Neural cell (in vitro differentiated cells): ENCODE measurements around the gene MYL7. TPM values are rescaled to one million over a fixed set of nuclear protein-coding genes. Genes with fewer than 3 reads are reported as not detected.

Experiments
- H2AFZ ChIP-seq: fragments of 200-600, 300-800 bp; sonication (generic), shearing (Covaris generic); 2 replicates; pipeline ENCODE4 v1.6.0; 2014; ENCODE audit warnings: low read depth, mild to moderate bottlenecking, antibody characterized with exemption, low read length, moderate library complexity
- H3F3A ChIP-seq: fragments of 200-600 bp; shearing (Covaris generic); 2 replicates; pipeline ENCODE4 v1.6.1; 2016; ENCODE audit warnings: mild to moderate bottlenecking, moderate library complexity, mixed read lengths, antibody characterized with exemption, low read length; ENCODE audit not compliant: insufficient read depth, poor library complexity, severe bottlenecking
- H3K27ac ChIP-seq: fragments of 200-600, 300-800 bp; sonication (generic), shearing (Covaris generic); 2 replicates; pipeline ENCODE4 v1.5.1; 2014; ENCODE audit warnings: mild to moderate bottlenecking, low read length, moderate library complexity
- H3K27me3 ChIP-seq: fragments of 300-800, 200-600 bp; sonication (generic), shearing (Covaris generic); 2 replicates; pipeline ENCODE4 v1.6.0; 2014; ENCODE audit warnings: mild to moderate bottlenecking, low read depth, low read length, moderate library complexity; ENCODE audit not compliant: insufficient read depth
- H3K36me3 ChIP-seq: fragments of 300-800, 200-600 bp; sonication (generic), shearing (Covaris generic); 2 replicates; pipeline ENCODE4 v1.5.1; 2014; ENCODE audit warnings: mild to moderate bottlenecking, antibody characterized with exemption, low read length, moderate library complexity; ENCODE audit not compliant: insufficient read depth
- H3K4me2 ChIP-seq: fragments of 300-800, 200-600 bp; sonication (generic), shearing (Covaris generic); 2 replicates; pipeline ENCODE4 v1.6.0; 2014; ENCODE audit warnings: mild to moderate bottlenecking, low read length
- H3K4me3 ChIP-seq: fragments of 300-800, 200-600 bp; sonication (generic), shearing (Covaris generic); 2 replicates; pipeline ENCODE4 v1.5.1; 2014; ENCODE audit warnings: mild to moderate bottlenecking, low read length, moderate library complexity
- H3K79me2 ChIP-seq: fragments of 200-600 bp; shearing (Covaris generic); replicated peaks from 2 replicates; pipeline ENCODE4 v1.6.0; 2014; ENCODE audit warnings: mild to moderate bottlenecking, low read length, moderate library complexity; ENCODE audit not compliant: insufficient read depth
- H3K9ac ChIP-seq: fragments of 300-800, 200-600 bp; sonication (generic), shearing (Covaris generic); 2 replicates; pipeline ENCODE4 v1.6.1; 2016; ENCODE audit warnings: mild to moderate bottlenecking, low read length, mixed read lengths
- H3K9me2 ChIP-seq: fragments of 200-600 bp; shearing (Covaris generic); 2 replicates; pipeline ENCODE4 v1.6.1; 2016; ENCODE audit warnings: mild to moderate bottlenecking, low read length, mixed read lengths; ENCODE audit not compliant: insufficient read depth
- H3K9me3 ChIP-seq: fragments of 200-600, 300-800 bp; sonication (generic), shearing (Covaris generic); 2 replicates; pipeline ENCODE4 v1.6.1; 2016; ENCODE audit warnings: mild to moderate bottlenecking, mixed run types, low read length, moderate library complexity, mixed read lengths
- H4K20me1 ChIP-seq: fragments of 200-600 bp; shearing (Covaris generic); 2 replicates; pipeline ENCODE4 v1.6.1; 2016; ENCODE audit warnings: mild to moderate bottlenecking, mixed run types; ENCODE audit not compliant: insufficient read depth
- EP300 ChIP-seq: fragments of 450-650 bp; conservative IDR thresholded peaks from 2 replicates; pipeline ENCODE4 v1.6.1; 2014; ENCODE audit warnings: antibody characterized with exemption, mild to moderate bottlenecking, moderate library complexity; ENCODE audit not compliant: poor library complexity, severe bottlenecking
- EZH2 ChIP-seq: fragments of 200-600, 300-800 bp; shearing (Covaris generic), sonication (generic); IDR thresholded peaks from 2 replicates; pipeline ENCODE4 v1.6.1; 2014; ENCODE audit warnings: antibody characterized with exemption, low read length, borderline replicate concordance, mild to moderate bottlenecking; ENCODE audit not compliant: insufficient read depth, poor library complexity, severe bottlenecking
- MXI1 ChIP-seq: fragments of 450-650 bp; conservative IDR thresholded peaks from 2 replicates; pipeline ENCODE4 v1.6.1; 2014; ENCODE audit warnings: antibody characterized with exemption, mild to moderate bottlenecking; ENCODE audit not compliant: poor library complexity, severe bottlenecking
- POLR2AphosphoS5 ChIP-seq: IDR thresholded peaks from 2 replicates; pipeline ENCODE4 v1.6.1; 2012
- RAD21 ChIP-seq: fragments of 450-650 bp; conservative IDR thresholded peaks from 2 replicates; pipeline ENCODE4 v1.6.1; 2014; ENCODE audit warnings: antibody characterized with exemption, mild to moderate bottlenecking, moderate library complexity
- REST ChIP-seq: IDR thresholded peaks from 2 replicates; pipeline ENCODE4 v1.6.1; 2012; ENCODE audit warnings: borderline replicate concordance
- SMC3 ChIP-seq: fragments of 450-650 bp; conservative IDR thresholded peaks from 2 replicates; pipeline ENCODE4 v1.6.1; 2014; ENCODE audit warnings: antibody characterized with exemption, mild to moderate bottlenecking, moderate library complexity; ENCODE audit not compliant: poor library complexity
- TAF1 ChIP-seq: IDR thresholded peaks from 2 replicates; pipeline ENCODE4 v1.6.1; 2012; ENCODE audit warnings: low read depth
- polyA plus RNA-seq: library from polyadenylated mRNA; depleted of rRNA; stranded (reverse); fragments of >200 nt; gene quantifications from 2 replicates; pipeline ENCODE4 v1.2.3, GENCODE V29; 2014
- TF ChIP-seq, protein P1 (sequence below): fragments of 450-650 bp; IDR thresholded peaks from 2 replicates; pipeline ENCODE4 v1.5.1; 2014; ENCODE audit warnings: antibody characterized with exemption, mild to moderate bottlenecking, moderate library complexity; ENCODE audit not compliant: poor library complexity, severe bottlenecking

The MYL7 gene
- polyA plus RNA-seq, 1 donor from 2014 or later, result 0.76 TPM

DNA sequence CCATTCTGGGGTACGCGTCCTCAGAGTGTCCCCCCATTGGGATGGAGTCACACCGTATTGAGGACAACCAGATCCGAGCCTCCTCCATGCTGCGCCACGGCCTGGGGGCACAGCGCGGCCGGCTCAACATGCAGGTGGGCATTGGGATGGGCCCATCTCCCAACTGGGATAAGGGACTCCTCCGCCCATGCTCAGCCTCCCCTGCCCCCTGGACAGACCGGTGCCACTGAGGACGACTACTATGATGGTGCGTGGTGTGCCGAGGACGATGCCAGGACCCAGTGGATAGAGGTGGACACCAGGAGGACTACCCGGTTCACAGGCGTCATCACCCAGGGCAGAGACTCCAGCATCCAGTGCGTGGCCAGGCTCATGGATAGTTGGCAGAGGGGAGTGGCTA lies 31.1 kb downstream of the MYL7 start:
- H2AFZ ChIP-seq, result no peak overlapping the region
- no peaks in the 10 kb centered on the region for H3F3A ChIP-seq
- H3K79me2 ChIP-seq, result no peaks in the 10 kb centered on the region
- H4K20me1 ChIP-seq, result no peaks in the 10 kb centered on the region
- TF ChIP-seq TAF1 (no peak), REST (no peak), EZH2 (no peak), MXI1 (no peak), SMC3 (no peak), EP300 (no peak), POLR2AphosphoS5 (no peak), RAD21 (no peak)
- TF ChIP-seq, protein P1, sequence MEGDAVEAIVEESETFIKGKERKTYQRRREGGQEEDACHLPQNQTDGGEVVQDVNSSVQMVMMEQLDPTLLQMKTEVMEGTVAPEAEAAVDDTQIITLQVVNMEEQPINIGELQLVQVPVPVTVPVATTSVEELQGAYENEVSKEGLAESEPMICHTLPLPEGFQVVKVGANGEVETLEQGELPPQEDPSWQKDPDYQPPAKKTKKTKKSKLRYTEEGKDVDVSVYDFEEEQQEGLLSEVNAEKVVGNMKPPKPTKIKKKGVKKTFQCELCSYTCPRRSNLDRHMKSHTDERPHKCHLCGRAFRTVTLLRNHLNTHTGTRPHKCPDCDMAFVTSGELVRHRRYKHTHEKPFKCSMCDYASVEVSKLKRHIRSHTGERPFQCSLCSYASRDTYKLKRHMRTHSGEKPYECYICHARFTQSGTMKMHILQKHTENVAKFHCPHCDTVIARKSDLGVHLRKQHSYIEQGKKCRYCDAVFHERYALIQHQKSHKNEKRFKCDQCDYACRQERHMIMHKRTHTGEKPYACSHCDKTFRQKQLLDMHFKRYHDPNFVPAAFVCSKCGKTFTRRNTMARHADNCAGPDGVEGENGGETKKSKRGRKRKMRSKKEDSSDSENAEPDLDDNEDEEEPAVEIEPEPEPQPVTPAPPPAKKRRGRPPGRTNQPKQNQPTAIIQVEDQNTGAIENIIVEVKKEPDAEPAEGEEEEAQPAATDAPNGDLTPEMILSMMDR, result no peak
- no peak overlapping the region for H3K4me3 ChIP-seq
- H3K27me3 ChIP-seq, result peaks cover 2% of the 10 kb centered on the region
- H3K4me2 ChIP-seq, result no peak overlapping the region
- no peak overlapping the region for H3K27ac ChIP-seq
- no peaks in the 10 kb centered on the region for H3K9me3 ChIP-seq
- no peaks in the 10 kb centered on the region for H3K36me3 ChIP-seq
- no peak overlapping the region for H3K9ac ChIP-seq
- no peaks in the 10 kb centered on the region for H3K9me2 ChIP-seq

DNA sequence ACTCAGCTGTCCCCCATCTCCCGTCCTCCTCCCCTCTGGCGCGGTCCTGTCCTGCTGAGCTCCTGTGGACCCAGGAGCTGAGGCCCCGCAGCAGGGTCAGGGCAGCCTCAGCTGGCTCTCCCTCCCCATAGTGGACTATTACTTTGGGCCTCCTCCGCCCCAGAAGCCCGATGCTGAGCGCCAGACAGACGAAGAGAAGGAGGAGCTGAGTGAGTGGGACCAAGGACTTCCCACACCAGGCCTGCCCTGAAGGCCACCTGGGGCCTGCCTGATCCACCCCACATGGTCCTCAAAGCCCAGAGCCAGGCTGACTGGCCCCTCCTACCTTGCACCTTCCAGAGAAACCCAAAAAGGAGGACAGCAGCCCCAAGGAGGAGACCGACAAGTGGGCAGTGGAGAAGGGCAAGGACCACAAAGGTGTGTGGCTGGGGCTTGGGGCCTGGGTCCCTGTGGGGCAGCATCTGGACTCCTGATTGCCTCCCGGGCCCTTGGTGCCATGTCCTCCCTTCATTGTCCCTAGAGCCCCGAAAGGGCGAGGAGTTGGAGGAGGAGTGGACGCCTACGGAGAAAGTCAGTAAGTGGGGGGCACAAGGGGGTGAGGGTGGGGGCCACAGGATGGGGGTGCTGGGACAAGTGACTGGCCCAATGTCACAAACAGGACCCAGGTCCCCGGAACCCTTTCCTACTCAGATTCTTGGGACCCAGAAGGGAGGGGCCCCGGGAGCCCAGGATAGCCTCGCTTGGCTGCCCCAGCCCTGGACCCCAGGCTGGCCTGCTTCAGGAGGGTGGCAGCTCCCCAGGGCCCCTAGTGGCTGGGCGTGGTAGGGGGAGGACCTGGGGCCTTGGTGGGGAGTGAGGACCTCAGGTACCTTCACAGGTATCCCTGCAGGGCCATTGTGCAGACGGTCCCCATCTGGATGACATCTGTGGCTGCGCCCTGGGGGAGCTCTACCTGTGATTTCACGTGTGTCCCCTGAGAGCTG lies 32.1 kb downstream of the MYL7 start:
- Histone ChIP-seq H3K4me2 (no peak overlapping the region), H3K36me3 (no peaks in the 10 kb centered on the region), H3K4me3 (no peak overlapping the region), H3K9me2 (no peaks in the 10 kb centered on the region), H3K27ac (no peak overlapping the region), H3K27me3 (peaks cover 11% of the 10 kb centered on the region), H2AFZ (no peak overlapping the region), H3K9ac (no peak overlapping the region), H3K9me3 (no peaks in the 10 kb centered on the region), H4K20me1 (no peaks in the 10 kb centered on the region), H3F3A (no peaks in the 10 kb centered on the region), H3K79me2 (no peaks in the 10 kb centered on the region)
- no peak for TF ChIP-seq SMC3
- no peak for TF ChIP-seq POLR2AphosphoS5
- no peak for TF ChIP-seq REST
- no peak for TF ChIP-seq MXI1
- TF ChIP-seq, protein P1, result no peak
- no peak for TF ChIP-seq TAF1
- TF ChIP-seq EP300, result no peak
- TF ChIP-seq RAD21, result no peak
- TF ChIP-seq EZH2, result no peak
